Measurements from ENCODE around the gene SMC6.

SMC6 gene

GRCh38 chr2:17740203-17740602, 13.4 kb downstream of the SMC6 start:
- no peak for DNase-seq (ENCODE audit: insufficient read length)
- TF ChIP-seq POLR2A (IDR thresholded peaks at IDR 0.05; ENCODE audit: low read depth, low read length) (no peak), POLR2AphosphoS5 (IDR thresholded peaks at IDR 0.05; ENCODE audit: low read depth, low read length) (no peak), TAF1 (IDR thresholded peaks at IDR 0.05; ENCODE audit: borderline replicate concordance, low read depth, low read length) (no peak)
- no peak for FAIRE-seq

GRCh38 chr2:17736989-17737388, 16.6 kb downstream of the SMC6 start:
- no peak for DNase-seq (ENCODE audit: insufficient read length)
- TF ChIP-seq TAF1 (IDR thresholded peaks at IDR 0.05; ENCODE audit: borderline replicate concordance, low read depth, low read length) = no peak
- FAIRE-seq = no peak

- no peak for TF ChIP-seq TAF1 (IDR thresholded peaks at IDR 0.05; ENCODE audit: borderline replicate concordance, low read depth, low read length)
- FAIRE-seq (no peak), DNase-seq (ENCODE audit: insufficient read length) (no peak)
These were observed 17.7 kb downstream of the SMC6 start for GRCh38 chr2:17735864-17736263.

GRCh38 chr2:17733599-17733998, 20.0 kb downstream of the SMC6 start:
- TF ChIP-seq POLR2A (IDR thresholded peaks at IDR 0.05; ENCODE audit: low read depth, low read length) (no peak), POLR2AphosphoS5 (IDR thresholded peaks at IDR 0.05; ENCODE audit: low read depth, low read length) (no peak), TAF1 (IDR thresholded peaks at IDR 0.05; ENCODE audit: borderline replicate concordance, low read depth, low read length) (no peak)
- FAIRE-seq (no peak), DNase-seq (ENCODE audit: insufficient read length) (no peak)

- DNase-seq (ENCODE audit: insufficient read length) (no peak), FAIRE-seq (peak; percentile 56)
- TF ChIP-seq POLR2AphosphoS5 (IDR thresholded peaks at IDR 0.05; ENCODE audit: low read depth, low read length) = no peak
- no peak for TF ChIP-seq POLR2A (IDR thresholded peaks at IDR 0.05; ENCODE audit: low read depth, low read length)
- TF ChIP-seq TAF1 (IDR thresholded peaks at IDR 0.05; ENCODE audit: borderline replicate concordance, low read depth, low read length) = no peak
These were observed 23.7 kb downstream of the SMC6 start for GRCh38 chr2:17729880-17730279.

GRCh38 chr2:17728210-17728609, 25.4 kb downstream of the SMC6 start:
- no peak for DNase-seq (ENCODE audit: insufficient read length)
- FAIRE-seq = no peak
- no peak for TF ChIP-seq POLR2AphosphoS5 (IDR thresholded peaks at IDR 0.05; ENCODE audit: low read depth, low read length)
- no peak for TF ChIP-seq POLR2A (IDR thresholded peaks at IDR 0.05; ENCODE audit: low read depth, low read length)
- no peak for TF ChIP-seq TAF1 (IDR thresholded peaks at IDR 0.05; ENCODE audit: borderline replicate concordance, low read depth, low read length)

GRCh38 chr2:17719562-17720371, 33.8 kb downstream of the SMC6 start:
- TF ChIP-seq POLR2A (IDR thresholded peaks at IDR 0.05; ENCODE audit: low read depth, low read length) (no peak), POLR2AphosphoS5 (IDR thresholded peaks at IDR 0.05; ENCODE audit: low read depth, low read length) (no peak), TAF1 (IDR thresholded peaks at IDR 0.05; ENCODE audit: borderline replicate concordance, low read depth, low read length) (no peak)
- DNase-seq (ENCODE audit: insufficient read length) = no peak
- FAIRE-seq = no peak

- no peak for FAIRE-seq
- no peak for TF ChIP-seq POLR2A (IDR thresholded peaks at IDR 0.05; ENCODE audit: low read depth, low read length)
- no peak for TF ChIP-seq POLR2AphosphoS5 (IDR thresholded peaks at IDR 0.05; ENCODE audit: low read depth, low read length)
- TF ChIP-seq TAF1 (IDR thresholded peaks at IDR 0.05; ENCODE audit: borderline replicate concordance, low read depth, low read length) = no peak
- no peak for DNase-seq (ENCODE audit: insufficient read length)
These were observed 34.9 kb downstream of the SMC6 start for GRCh38 chr2:17718689-17719088.

GRCh38 chr2:17717666-17718065, 35.9 kb downstream of the SMC6 start:
- TF ChIP-seq POLR2AphosphoS5 (IDR thresholded peaks at IDR 0.05; ENCODE audit: low read depth, low read length) (no peak), POLR2A (IDR thresholded peaks at IDR 0.05; ENCODE audit: low read depth, low read length) (no peak), TAF1 (IDR thresholded peaks at IDR 0.05; ENCODE audit: borderline replicate concordance, low read depth, low read length) (no peak)
- no peak for FAIRE-seq
- no peak for DNase-seq (ENCODE audit: insufficient read length)

- DNase-seq (ENCODE audit: insufficient read length) (no peak), FAIRE-seq (peak; percentile 42)
- TF ChIP-seq POLR2AphosphoS5 (IDR thresholded peaks at IDR 0.05; ENCODE audit: low read depth, low read length) (no peak), TAF1 (IDR thresholded peaks at IDR 0.05; ENCODE audit: borderline replicate concordance, low read depth, low read length) (no peak), POLR2A (IDR thresholded peaks at IDR 0.05; ENCODE audit: low read depth, low read length) (no peak)
These were observed 40.3 kb downstream of the SMC6 start for GRCh38 chr2:17713291-17713690.

GRCh38 chr2:17710547-17711248, 42.9 kb downstream of the SMC6 start:
- FAIRE-seq (no peak), DNase-seq (ENCODE audit: insufficient read length) (no peak)
- TF ChIP-seq TAF1 (IDR thresholded peaks at IDR 0.05; ENCODE audit: borderline replicate concordance, low read depth, low read length) (no peak), POLR2AphosphoS5 (IDR thresholded peaks at IDR 0.05; ENCODE audit: low read depth, low read length) (no peak), POLR2A (IDR thresholded peaks at IDR 0.05; ENCODE audit: low read depth, low read length) (no peak)

- FAIRE-seq = peak; percentile 17
- no peak for DNase-seq (ENCODE audit: insufficient read length)
- TF ChIP-seq POLR2AphosphoS5 (IDR thresholded peaks at IDR 0.05; ENCODE audit: low read depth, low read length) (no peak), TAF1 (IDR thresholded peaks at IDR 0.05; ENCODE audit: borderline replicate concordance, low read depth, low read length) (no peak), POLR2A (IDR thresholded peaks at IDR 0.05; ENCODE audit: low read depth, low read length) (no peak)
These were observed 43.7 kb downstream of the SMC6 start for GRCh38 chr2:17709897-17710296.

Measured in GM12892 (cell line).